ENCODE measurements around the gene CRYGN. TPM values are rescaled to one million over a fixed set of nuclear protein-coding genes. Genes with fewer than 3 reads are reported as not detected.

CRYGN gene, protein sequence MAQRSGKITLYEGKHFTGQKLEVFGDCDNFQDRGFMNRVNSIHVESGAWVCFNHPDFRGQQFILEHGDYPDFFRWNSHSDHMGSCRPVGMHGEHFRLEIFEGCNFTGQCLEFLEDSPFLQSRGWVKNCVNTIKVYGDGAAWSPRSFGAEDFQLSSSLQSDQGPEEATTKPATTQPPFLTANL
- polyA plus RNA-seq (not detected in 3 replicates), polyA minus RNA-seq (not detected in 3 replicates)
- polyA plus RNA-seq (2011; ENCODE audit: low read depth) = not detected
- polyA plus RNA-seq (2011; cell fraction: cytosol; rRNA removed) = not detected in 2 replicates
- not detected in 2 replicates for polyA plus RNA-seq (2011; cell fraction: nucleus; rRNA removed)
- polyA plus RNA-seq (2012; ENCODE audit: low replicate concordance) = not detected in 2 replicates
- polyA minus RNA-seq (2011; cell fraction: cytosol; rRNA and poly(A)+ RNA removed) = not detected
- polyA minus RNA-seq (2011; cell fraction: nucleus; rRNA and poly(A)+ RNA removed) = not detected in 2 replicates

- Histone ChIP-seq H3K27ac (ENCODE audit: control insufficient read depth, insufficient read depth, low read length) (no peak within 1 kb of the TSS), H2AFZ (ENCODE audit: control insufficient read depth, low read length) (peak within 1 kb of the TSS; percentile 3), H3K79me2 (ENCODE audit: control insufficient read depth, insufficient read depth, low read length) (no peaks in the 10 kb centered on the region), H3K36me3 (ENCODE audit: control insufficient read depth in 2 of 2, extremely low read depth in 1 of 2, insufficient read depth in 2 of 2, low read length in 2 of 2) (no peaks in the 10 kb centered on the region), H3K27me3 (ENCODE audit: control insufficient read depth, extremely low read depth, insufficient read depth, low read length) (peaks cover 30% of the 10 kb centered on the region), H3K4me3 (ENCODE audit: control insufficient read depth in 2 of 3, extremely low read depth in 1 of 3, insufficient read depth in 2 of 3, low read depth in 1 of 3, low read length in 3 of 3) (peak within 1 kb of the TSS; percentile 12 to 38 (median 22)), H3K4me2 (ENCODE audit: control insufficient read depth, extremely low read depth, insufficient read depth, low read depth, low read length) (peak within 1 kb of the TSS; percentile 54), H3K9ac (ENCODE audit: control insufficient read depth, extremely low read depth, insufficient read depth, low read length) (no peak within 1 kb of the TSS), H4K20me1 (ENCODE audit: control insufficient read depth, extremely low read depth, insufficient read depth, low read length) (no peaks in the 10 kb centered on the region), H3K9me1 (ENCODE audit: control insufficient read depth, extremely low read depth, insufficient read depth, low read length) (no peaks in the 10 kb centered on the region), H3K4me1 (ENCODE audit: control insufficient read depth, extremely low read depth, insufficient read depth, low read length) (peaks cover 3% of the 10 kb centered on the region), H3K9me3 (ENCODE audit: control insufficient read depth, low read depth, low read length) (no peaks in the 10 kb centered on the region)
- dilution Hi-C loops (cut with MboI; ENCODE audit: extremely low pct_ligation_motif_present, low sequenced_read_pairs) = no loop called here
- DNase-seq (ENCODE audit: low read depth, low spot score) = no peak
- TF ChIP-seq, protein P1, sequence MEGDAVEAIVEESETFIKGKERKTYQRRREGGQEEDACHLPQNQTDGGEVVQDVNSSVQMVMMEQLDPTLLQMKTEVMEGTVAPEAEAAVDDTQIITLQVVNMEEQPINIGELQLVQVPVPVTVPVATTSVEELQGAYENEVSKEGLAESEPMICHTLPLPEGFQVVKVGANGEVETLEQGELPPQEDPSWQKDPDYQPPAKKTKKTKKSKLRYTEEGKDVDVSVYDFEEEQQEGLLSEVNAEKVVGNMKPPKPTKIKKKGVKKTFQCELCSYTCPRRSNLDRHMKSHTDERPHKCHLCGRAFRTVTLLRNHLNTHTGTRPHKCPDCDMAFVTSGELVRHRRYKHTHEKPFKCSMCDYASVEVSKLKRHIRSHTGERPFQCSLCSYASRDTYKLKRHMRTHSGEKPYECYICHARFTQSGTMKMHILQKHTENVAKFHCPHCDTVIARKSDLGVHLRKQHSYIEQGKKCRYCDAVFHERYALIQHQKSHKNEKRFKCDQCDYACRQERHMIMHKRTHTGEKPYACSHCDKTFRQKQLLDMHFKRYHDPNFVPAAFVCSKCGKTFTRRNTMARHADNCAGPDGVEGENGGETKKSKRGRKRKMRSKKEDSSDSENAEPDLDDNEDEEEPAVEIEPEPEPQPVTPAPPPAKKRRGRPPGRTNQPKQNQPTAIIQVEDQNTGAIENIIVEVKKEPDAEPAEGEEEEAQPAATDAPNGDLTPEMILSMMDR (optimal IDR thresholded peaks at IDR 0.05 in 1 of 3, IDR thresholded peaks at IDR 0.05 in 1 of 3, conservative IDR thresholded peaks at IDR 0.05 in 1 of 3; ENCODE audit: extremely low read depth in 1 of 3, insufficient read depth in 2 of 3, low read length in 3 of 3) = no peak
- peak; percentile 16 for TF ChIP-seq EZH2 (IDR thresholded peaks at IDR 0.05; ENCODE audit: low read length)
- FAIRE-seq = no peak
These were observed at the start of gene CRYGN for GRCh38 chr7:151439855-151440798. CRYGN (minus strand) TSS chr7:151440141; CDS start chr7:151439917, 224 bp downstream.

GRCh38 chr7:151489498-151489897 lies 49.6 kb upstream of the CRYGN start:
- peaks cover 63% of the 10 kb centered on the region for H3K79me2 ChIP-seq (ENCODE audit: control insufficient read depth, insufficient read depth, low read length)
- H3K27me3 ChIP-seq (ENCODE audit: control insufficient read depth, extremely low read depth, insufficient read depth, low read length) = no peaks in the 10 kb centered on the region
- FAIRE-seq (no peak), DNase-seq (ENCODE audit: low read depth, low spot score) (no peak)
- no peaks in the 10 kb centered on the region for H3K9me3 ChIP-seq (ENCODE audit: control insufficient read depth, low read depth, low read length)
- no peak overlapping the region for H3K4me3 ChIP-seq (ENCODE audit: control insufficient read depth in 2 of 3, extremely low read depth in 1 of 3, insufficient read depth in 2 of 3, low read depth in 1 of 3, low read length in 3 of 3)
- no peak overlapping the region for H3K27ac ChIP-seq (ENCODE audit: control insufficient read depth, insufficient read depth, low read length)
- H2AFZ ChIP-seq (ENCODE audit: control insufficient read depth, low read length) = no peak overlapping the region
- peaks cover 23% of the 10 kb centered on the region for H3K4me1 ChIP-seq (ENCODE audit: control insufficient read depth, extremely low read depth, insufficient read depth, low read length)
- H3K4me2 ChIP-seq (ENCODE audit: control insufficient read depth, extremely low read depth, insufficient read depth, low read depth, low read length) = no peak overlapping the region
- dilution Hi-C loops (cut with MboI; ENCODE audit: extremely low pct_ligation_motif_present, low sequenced_read_pairs) = no loop called here
- H3K9me1 ChIP-seq (ENCODE audit: control insufficient read depth, extremely low read depth, insufficient read depth, low read length) = no peaks in the 10 kb centered on the region
- TF ChIP-seq, protein P1 (optimal IDR thresholded peaks at IDR 0.05 in 1 of 3, IDR thresholded peaks at IDR 0.05 in 1 of 3, conservative IDR thresholded peaks at IDR 0.05 in 1 of 3; ENCODE audit: extremely low read depth in 1 of 3, insufficient read depth in 2 of 3, low read length in 3 of 3) = no peak
- TF ChIP-seq EZH2 (IDR thresholded peaks at IDR 0.05; ENCODE audit: low read length) = no peak
- peaks cover 11 to 24% of the 10 kb centered on the region in 2 experiments for H3K36me3 ChIP-seq (ENCODE audit: control insufficient read depth in 2 of 2, extremely low read depth in 1 of 2, insufficient read depth in 2 of 2, low read length in 2 of 2)
- no peaks in the 10 kb centered on the region for H4K20me1 ChIP-seq (ENCODE audit: control insufficient read depth, extremely low read depth, insufficient read depth, low read length)
- H3K9ac ChIP-seq (ENCODE audit: control insufficient read depth, extremely low read depth, insufficient read depth, low read length) = no peak overlapping the region

Measured in keratinocyte (primary cell).